K562 (cell line): ENCODE data around the gene C2CD2L. TPM values are rescaled to one million over a fixed set of nuclear protein-coding genes. Genes with fewer than 3 reads are reported as not detected.

Source experiments
- CCNT2 ChIP-seq: IDR thresholded peaks from 2 replicates; pipeline ENCODE4 v1.6.1; 2011; ENCODE audit warnings: borderline replicate concordance, low read depth, mild to moderate bottlenecking, moderate library complexity, mixed read lengths, low read length; ENCODE audit not compliant: insufficient read length; ENCODE audit errors: extremely low read depth
- ELF4 ChIP-seq: fragments of 450-650 bp; formaldehyde crosslinking; IDR thresholded peaks from 2 replicates; pipeline ENCODE4 v1.4.0; 2022; ENCODE audit warnings: missing genetic modification characterization
- ETV5 ChIP-seq: sonication (generic); formaldehyde crosslinking; IDR thresholded peaks from 2 replicates; pipeline ENCODE4 v1.4.0; 2020; ENCODE audit warnings: low read depth, mild to moderate bottlenecking, missing genetic modification reagents
- FOXK2 ChIP-seq, 2 experiments: fragments of 450-650 bp; IDR thresholded peaks in 1 of 2; conservative IDR thresholded peaks in 1 of 2; 2 replicates each; pipeline ENCODE4 v1.6.1; 2016; ENCODE audit warnings: low read depth in 2 of 2, mild to moderate bottlenecking in 1 of 2
- FOXP1 ChIP-seq: sonication (generic); formaldehyde crosslinking; IDR thresholded peaks from 2 replicates; pipeline ENCODE4 v1.8.0; 2022; ENCODE audit warnings: mild to moderate bottlenecking, missing genetic modification reagents
- KDM5B ChIP-seq: fragments of 200-600 bp; sonication (generic); IDR thresholded peaks from 2 replicates; pipeline ENCODE4 v1.6.1; 2012; ENCODE audit warnings: low read depth, mild to moderate bottlenecking, moderate library complexity, low read length, control low read depth, inconsistent platforms; ENCODE audit not compliant: insufficient replicate concordance
- MTA2 ChIP-seq: fragments of 450-650 bp; IDR thresholded peaks from 2 replicates; pipeline ENCODE4 v1.6.1; 2016; ENCODE audit warnings: low read depth
- NR2C2 ChIP-seq, 2 experiments: fragments of 200-800 bp in 1 of 2; sonication (Bioruptor generic) in 1 of 2; sonication (generic) in 1 of 2; formaldehyde crosslinking in 1 of 2; IDR thresholded peaks; 2 replicates each; pipeline versions ENCODE4 v1.6.1 to v1.8.0; 2016 to 2022; ENCODE audit warnings: mild to moderate bottlenecking in 1 of 2, missing compliant biosample characterization in 1 of 2, missing genetic modification characterization in 1 of 2, missing genetic modification reagents in 1 of 2
- PCBP2 ChIP-seq: fragments of 200-400 bp; formaldehyde crosslinking; IDR thresholded peaks from 2 replicates; pipeline ENCODE4 v1.6.1; 2018; ENCODE audit warnings: low read length, low read depth, mild to moderate bottlenecking, moderate library complexity; ENCODE audit not compliant: poor library complexity, severe bottlenecking
- PHB ChIP-seq: fragments of 250-450 bp; sonication (Bioruptor Pico); IDR thresholded peaks from 2 replicates; pipeline ENCODE4 v1.5.0; 2021
- PTRF ChIP-seq: fragments of 450-650 bp; IDR thresholded peaks from 2 replicates; pipeline ENCODE4 v1.6.1; 2016; ENCODE audit warnings: mild to moderate bottlenecking, missing genetic modification characterization, missing compliant biosample characterization
- RBM25 ChIP-seq: fragments of 200-400 bp; formaldehyde crosslinking; IDR thresholded peaks from 2 replicates; pipeline ENCODE4 v1.6.1; 2018; ENCODE audit warnings: low read length, low read depth, moderate library complexity; ENCODE audit not compliant: severe bottlenecking
- SUPT5H ChIP-seq: fragments of 450-650 bp; IDR thresholded peaks from 2 replicates; pipeline ENCODE4 v1.6.1; 2016
- WHSC1 ChIP-seq: IDR thresholded peaks from one replicate; pipeline ENCODE4 v1.6.1; 2012; ENCODE audit warnings: low read length, control low read depth, inconsistent platforms
- ZFP30 ChIP-seq: fragments of 250-450 bp; sonication (Bioruptor Pico); IDR thresholded peaks from 2 replicates; pipeline ENCODE4 v1.8.0; 2022; ENCODE audit warnings: moderate library complexity, mild to moderate bottlenecking, inconsistent platforms, borderline replicate concordance
- ZNF146 ChIP-seq: IDR thresholded peaks from one replicate; pipeline ENCODE4 v1.6.1; 2018; ENCODE audit warnings: missing compliant biosample characterization; ENCODE audit not compliant: unreplicated experiment
- ZNF24 ChIP-seq: fragments of 450-650 bp; IDR thresholded peaks from 2 replicates; pipeline ENCODE4 v1.6.1; 2016
- polyA plus RNA-seq, 8 experiments: library from polyadenylated mRNA; depleted of rRNA in 4 of 8; stranded (reverse) in 5 of 8; unstranded in 3 of 8; fragments of >200 nt; fragmentation: Nextera tagmentation in 2 of 8; fragmentation: Illumina TruSeq in 1 of 8; extraction: Ambion mirVana in 2 of 8; extraction: Trizol in 1 of 8; gene quantifications; 2 replicates each; pipeline versions ENCODE4 v1.2.1 to v1.2.3, GENCODE V29; 2011 to 2014; ENCODE audit warnings: inconsistent platforms in 1 of 8, missing spikeins in 1 of 8
- total RNA-seq, 7 experiments: library from RNA; depleted of rRNA in 6 of 7; stranded (reverse); fragments of >200 nt in 6 of 7; fragmentation: Illumina TruSeq in 2 of 7; extraction: Trizol in 2 of 7; gene quantifications; 2 replicates each; pipeline versions ENCODE4 v1.2.1 to v1.2.3, GENCODE V29; 2011 to 2021; ENCODE audit warnings: low replicate concordance in 1 of 7
- TF ChIP-seq, protein P1 (sequence below), 2 experiments: fragments of 450-650 bp; IDR thresholded peaks; 2 replicates each; pipeline ENCODE4 v1.6.1; 2018; ENCODE audit warnings: mild to moderate bottlenecking in 2 of 2, low read depth in 1 of 2; ENCODE audit not compliant: partially characterized antibody in 2 of 2
- TF ChIP-seq, protein P2 (sequence below), 2 experiments: fragments of 450-650 bp; IDR thresholded peaks; 2 replicates each; pipeline ENCODE4 v1.6.1; 2016
- TF ChIP-seq, protein P3 (sequence below): sonication (generic); formaldehyde crosslinking; IDR thresholded peaks from 2 replicates; pipeline ENCODE4 v1.8.0; 2022; ENCODE audit warnings: missing genetic modification reagents, mild to moderate bottlenecking, moderate library complexity, borderline replicate concordance

C2CD2L gene
- total and polyA plus RNA-seq, 9 of the 15 experiments (the other 6 are each of a cell fraction or from before 2014, with no cell fraction given): 0.66 to 41.2 (median 14.8) TPM

DNA sequence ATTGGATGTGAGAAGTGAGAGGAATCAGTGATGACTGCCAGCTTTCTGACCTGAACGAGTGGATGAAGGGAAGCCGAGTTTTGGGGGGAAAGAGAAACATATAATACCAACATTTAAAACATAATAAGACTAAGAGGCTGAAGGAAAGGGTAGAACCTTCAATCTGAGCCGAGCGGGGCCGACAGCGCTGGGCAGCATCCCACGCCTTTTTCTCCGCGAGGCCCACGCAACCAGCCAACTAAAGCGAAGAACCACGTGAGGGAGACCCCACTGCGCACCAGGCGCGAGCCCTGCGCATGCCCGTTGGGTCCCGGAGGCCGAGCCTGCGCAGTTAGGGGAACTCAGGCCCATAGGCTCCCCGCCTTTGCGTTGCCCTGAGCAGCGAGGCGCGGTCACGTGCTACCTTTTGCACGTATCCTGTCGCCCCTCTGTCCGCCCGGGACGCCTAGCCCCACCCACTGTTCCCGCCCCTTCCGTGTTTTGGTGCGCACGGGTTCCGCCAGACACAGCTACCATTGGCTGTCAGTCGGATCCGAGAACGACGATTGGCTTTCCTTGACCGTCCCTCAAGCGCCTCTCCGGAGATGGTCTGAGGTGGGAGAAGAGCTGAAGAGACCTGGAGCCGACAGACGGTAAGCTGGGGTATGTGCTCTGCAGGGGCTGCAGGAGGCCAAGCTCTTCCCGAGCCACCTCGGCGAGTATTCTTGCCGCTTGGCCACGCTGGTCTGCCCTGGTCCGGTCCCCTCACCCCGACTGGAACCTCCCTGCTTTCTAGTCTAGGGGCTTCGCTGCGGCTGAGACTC lies 14.1 kb downstream of the C2CD2L start, which contains the start of gene HINFP (continued):
- TF ChIP-seq FOXK2 (conservative IDR thresholded peaks at IDR 0.05 in 1 of 2, IDR thresholded peaks at IDR 0.05 in 1 of 2; ENCODE audit: low read depth in 2 of 2) (peak; percentile 88 to 91), SUPT5H (peak; percentile 79), RBM25 (peak; percentile 60), ZNF146 (no peak), ETV5 (CRISPR knock-in tag) (peak; percentile 39), PCBP2 (no peak), MTA2 (no peak), WHSC1 (no peak), CCNT2 (peak; percentile 39), KDM5B (peak; percentile 85), FOXP1 (0 out of 2 replicates have a peak, but pooled peaks have one; percentile 56), ELF4 (CRISPR knock-in tag) (peak; percentile 67), PTRF (tag) (peak; percentile 39; the same call in 1 of the 2 replicates), PHB (CRISPR knock-in tag) (peak; percentile 81; the same call in 1 of the 2 replicates), NR2C2 (CRISPR knock-in tag; IDR thresholded peaks at IDR 0.05) (peak; percentile 29; the same call in 1 of the 2 replicates), NR2C2 (tag; IDR thresholded peaks at IDR 0.05) (peak; percentile 55; the same call in 1 of the 2 replicates), ZNF24 (peak; percentile 70), ZFP30 (CRISPR knock-in tag) (no peak)
- TF ChIP-seq, protein P1, sequence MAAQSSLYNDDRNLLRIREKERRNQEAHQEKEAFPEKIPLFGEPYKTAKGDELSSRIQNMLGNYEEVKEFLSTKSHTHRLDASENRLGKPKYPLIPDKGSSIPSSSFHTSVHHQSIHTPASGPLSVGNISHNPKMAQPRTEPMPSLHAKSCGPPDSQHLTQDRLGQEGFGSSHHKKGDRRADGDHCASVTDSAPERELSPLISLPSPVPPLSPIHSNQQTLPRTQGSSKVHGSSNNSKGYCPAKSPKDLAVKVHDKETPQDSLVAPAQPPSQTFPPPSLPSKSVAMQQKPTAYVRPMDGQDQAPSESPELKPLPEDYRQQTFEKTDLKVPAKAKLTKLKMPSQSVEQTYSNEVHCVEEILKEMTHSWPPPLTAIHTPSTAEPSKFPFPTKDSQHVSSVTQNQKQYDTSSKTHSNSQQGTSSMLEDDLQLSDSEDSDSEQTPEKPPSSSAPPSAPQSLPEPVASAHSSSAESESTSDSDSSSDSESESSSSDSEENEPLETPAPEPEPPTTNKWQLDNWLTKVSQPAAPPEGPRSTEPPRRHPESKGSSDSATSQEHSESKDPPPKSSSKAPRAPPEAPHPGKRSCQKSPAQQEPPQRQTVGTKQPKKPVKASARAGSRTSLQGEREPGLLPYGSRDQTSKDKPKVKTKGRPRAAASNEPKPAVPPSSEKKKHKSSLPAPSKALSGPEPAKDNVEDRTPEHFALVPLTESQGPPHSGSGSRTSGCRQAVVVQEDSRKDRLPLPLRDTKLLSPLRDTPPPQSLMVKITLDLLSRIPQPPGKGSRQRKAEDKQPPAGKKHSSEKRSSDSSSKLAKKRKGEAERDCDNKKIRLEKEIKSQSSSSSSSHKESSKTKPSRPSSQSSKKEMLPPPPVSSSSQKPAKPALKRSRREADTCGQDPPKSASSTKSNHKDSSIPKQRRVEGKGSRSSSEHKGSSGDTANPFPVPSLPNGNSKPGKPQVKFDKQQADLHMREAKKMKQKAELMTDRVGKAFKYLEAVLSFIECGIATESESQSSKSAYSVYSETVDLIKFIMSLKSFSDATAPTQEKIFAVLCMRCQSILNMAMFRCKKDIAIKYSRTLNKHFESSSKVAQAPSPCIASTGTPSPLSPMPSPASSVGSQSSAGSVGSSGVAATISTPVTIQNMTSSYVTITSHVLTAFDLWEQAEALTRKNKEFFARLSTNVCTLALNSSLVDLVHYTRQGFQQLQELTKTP (IDR thresholded peaks at IDR 0.05; ENCODE audit: low read depth in 1 of 2, partially characterized antibody in 2 of 2): peak in 1 of 2 experiments; percentile 62
- TF ChIP-seq, protein P2, sequence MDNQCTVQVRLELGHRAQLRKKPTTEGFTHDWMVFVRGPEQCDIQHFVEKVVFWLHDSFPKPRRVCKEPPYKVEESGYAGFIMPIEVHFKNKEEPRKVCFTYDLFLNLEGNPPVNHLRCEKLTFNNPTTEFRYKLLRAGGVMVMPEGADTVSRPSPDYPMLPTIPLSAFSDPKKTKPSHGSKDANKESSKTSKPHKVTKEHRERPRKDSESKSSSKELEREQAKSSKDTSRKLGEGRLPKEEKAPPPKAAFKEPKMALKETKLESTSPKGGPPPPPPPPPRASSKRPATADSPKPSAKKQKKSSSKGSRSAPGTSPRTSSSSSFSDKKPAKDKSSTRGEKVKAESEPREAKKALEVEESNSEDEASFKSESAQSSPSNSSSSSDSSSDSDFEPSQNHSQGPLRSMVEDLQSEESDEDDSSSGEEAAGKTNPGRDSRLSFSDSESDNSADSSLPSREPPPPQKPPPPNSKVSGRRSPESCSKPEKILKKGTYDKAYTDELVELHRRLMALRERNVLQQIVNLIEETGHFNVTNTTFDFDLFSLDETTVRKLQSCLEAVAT (IDR thresholded peaks at IDR 0.05): peak; percentile 9 to 20; a peak in 1 of 4 replicates
- TF ChIP-seq, protein P3, sequence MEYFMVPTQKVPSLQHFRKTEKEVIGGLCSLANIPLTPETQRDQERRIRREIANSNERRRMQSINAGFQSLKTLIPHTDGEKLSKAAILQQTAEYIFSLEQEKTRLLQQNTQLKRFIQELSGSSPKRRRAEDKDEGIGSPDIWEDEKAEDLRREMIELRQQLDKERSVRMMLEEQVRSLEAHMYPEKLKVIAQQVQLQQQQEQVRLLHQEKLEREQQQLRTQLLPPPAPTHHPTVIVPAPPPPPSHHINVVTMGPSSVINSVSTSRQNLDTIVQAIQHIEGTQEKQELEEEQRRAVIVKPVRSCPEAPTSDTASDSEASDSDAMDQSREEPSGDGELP: peak; percentile 68; the same call in 1 of the 2 replicates
